Uterus (tissue), 2 donors: ENCODE results near the gene RCE1.

ENCODE experiments used
- CTCF ChIP-seq, 4 experiments: fragments of 200-600 bp in 2 of 4; fragments of 450-650 bp in 2 of 4; sonication (generic) in 2 of 4; IDR thresholded peaks; one replicate each; pipeline ENCODE4 v1.5.1; 2016 to 2019; ENCODE audit warnings: antibody characterized with exemption in 4 of 4, mild to moderate bottlenecking in 2 of 4, moderate library complexity in 1 of 4
- POLR2A ChIP-seq, 2 donors: fragments of 450-650 bp; IDR thresholded peaks; one replicate each; pipeline ENCODE4 v1.6.1; 2016; ENCODE audit warnings: antibody characterized with exemption in 2 of 2, mild to moderate bottlenecking in 1 of 2, moderate library complexity in 1 of 2

GRCh38 chr11:66888282-66888681, 45.0 kb downstream of the RCE1 start:
- TF ChIP-seq CTCF (IDR thresholded peaks at IDR 0.05) (no peak), POLR2A (IDR thresholded peaks at IDR 0.05) (no peak)
